Renal cortical epithelial cell (primary cell): ENCODE results near the gene ARFIP1. TPM values are rescaled to one million over a fixed set of nuclear protein-coding genes. Genes with fewer than 3 reads are reported as not detected.
"Not testable (repeated sequence)": the region's sequence is repeated elsewhere in the genome, so short reads cannot be mapped to it uniquely, and the experiment has no call there.

Experiments
- DNase-seq: peaks from one replicate; pipeline ENCODE4 v3.0.0-alpha.2; 2011; ENCODE audit warnings: low read depth
- total RNA-seq: library from RNA; depleted of rRNA; stranded (reverse); fragments of >200 nt; gene quantifications from 2 replicates; pipeline ENCODE4 v1.2.3, GENCODE V29; 2014

Gene ARFIP1
- total RNA-seq, 1 donor from 2014 or later: 51.9 TPM

DNA sequence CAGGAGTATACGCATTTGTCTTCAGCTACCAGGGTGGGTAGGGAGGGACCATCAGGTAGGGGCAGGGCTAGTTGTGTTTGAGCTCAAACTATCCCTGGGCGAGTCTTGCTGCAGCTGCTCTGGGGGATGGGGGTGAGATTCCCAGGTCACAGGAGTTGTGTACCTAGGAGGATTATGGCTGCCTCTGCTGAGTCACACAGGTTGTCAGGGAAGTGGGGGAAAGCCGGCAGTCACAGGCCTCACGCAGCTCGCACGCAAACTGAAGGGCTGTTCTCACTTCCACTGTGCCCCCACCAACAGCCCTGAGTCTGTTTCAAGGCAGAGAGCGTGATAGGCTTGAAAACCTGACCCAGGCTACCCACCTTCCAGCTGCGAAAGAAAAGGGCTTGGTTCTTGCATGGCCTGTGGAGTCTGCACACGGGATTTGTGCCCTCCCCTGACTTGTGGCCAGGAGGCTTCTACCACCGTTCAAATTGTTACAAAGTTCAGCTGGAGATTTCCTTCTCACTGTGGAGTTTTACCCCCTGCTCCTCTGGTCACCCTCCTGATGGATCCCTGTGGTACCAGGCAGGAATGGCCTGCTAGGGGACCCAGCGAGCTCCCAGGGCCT lies 63.8 kb downstream of the ARFIP1 start:
- DNase-seq: peak; percentile 15

DNA sequence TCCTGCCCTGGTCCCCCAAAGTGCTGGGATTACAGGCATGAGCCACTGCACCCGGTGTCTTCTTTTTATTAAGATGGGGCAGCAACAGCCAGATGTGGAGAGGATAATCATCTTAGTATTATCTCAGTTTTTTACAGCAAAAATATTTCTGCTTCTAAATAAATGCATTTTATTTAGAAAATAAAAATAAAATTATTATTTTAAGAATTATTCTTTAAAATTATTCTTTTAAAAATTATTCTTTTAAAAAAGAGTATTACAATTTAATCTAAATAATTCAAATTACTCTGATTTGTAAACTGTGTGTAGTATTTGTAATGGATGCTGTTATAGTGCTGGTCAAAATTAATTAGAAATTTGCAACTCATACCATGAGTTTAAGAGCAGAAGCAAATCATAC lies 67.6 kb downstream of the ARFIP1 start:
- DNase-seq: no peak

DNA sequence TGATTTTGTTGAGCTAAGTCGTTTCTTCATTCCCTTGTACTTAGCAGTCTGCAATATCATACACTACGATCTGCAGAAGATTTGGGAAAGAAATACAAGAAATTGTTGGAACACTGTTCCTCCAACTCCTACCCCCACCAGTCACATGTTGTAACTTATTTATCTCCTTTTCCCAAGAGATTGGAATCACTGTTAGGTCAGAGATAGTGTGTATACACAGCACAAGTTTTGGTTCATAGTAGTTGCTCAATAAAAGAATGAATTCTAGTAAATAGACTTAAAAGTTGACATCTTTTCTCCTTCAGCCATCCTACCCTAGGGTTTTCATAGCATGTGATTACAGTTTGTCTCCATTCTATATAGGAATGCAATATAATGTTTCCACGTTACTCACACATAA lies 68.8 kb downstream of the ARFIP1 start:
- no peak for DNase-seq

DNA sequence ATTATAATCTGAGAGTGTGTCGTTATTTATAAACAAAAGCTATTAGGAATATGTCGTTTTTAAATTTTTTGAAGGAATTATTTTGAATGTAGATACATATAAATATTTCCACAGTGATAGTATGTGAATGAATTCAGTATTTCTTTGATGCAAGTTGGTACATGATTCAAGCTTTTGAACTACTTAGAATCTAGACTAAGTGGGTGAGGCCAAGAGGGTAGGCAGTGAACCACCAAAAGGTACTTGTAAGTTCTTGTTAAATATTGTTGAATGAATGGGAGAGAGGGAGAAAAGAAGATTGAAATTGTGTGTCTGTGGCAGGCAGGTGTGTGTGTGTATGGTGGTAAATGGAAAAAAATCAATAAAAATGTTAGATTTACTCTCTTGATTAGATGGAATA lies 69.6 kb downstream of the ARFIP1 start:
- peak; percentile 22 for DNase-seq

DNA sequence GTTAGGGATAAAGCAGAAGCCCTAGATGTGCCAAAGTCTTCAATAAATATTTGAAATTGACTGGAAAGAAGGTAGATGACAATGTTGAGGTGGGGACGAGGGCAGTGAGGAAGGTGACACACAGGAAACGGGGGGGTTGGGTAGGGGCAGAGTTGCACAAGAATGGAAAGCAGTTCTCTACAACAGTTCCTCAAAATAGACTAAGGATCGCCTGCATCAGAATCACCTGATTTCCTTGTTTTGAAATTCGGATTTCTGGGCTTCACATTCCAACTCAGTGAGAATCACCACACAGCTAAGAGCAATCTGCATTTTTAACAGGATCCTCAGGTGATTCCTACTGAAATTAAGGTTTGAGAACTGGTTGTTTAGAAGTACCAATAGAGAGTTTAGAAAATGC lies 70.6 kb downstream of the ARFIP1 start:
- DNase-seq: peak; percentile 94

DNA sequence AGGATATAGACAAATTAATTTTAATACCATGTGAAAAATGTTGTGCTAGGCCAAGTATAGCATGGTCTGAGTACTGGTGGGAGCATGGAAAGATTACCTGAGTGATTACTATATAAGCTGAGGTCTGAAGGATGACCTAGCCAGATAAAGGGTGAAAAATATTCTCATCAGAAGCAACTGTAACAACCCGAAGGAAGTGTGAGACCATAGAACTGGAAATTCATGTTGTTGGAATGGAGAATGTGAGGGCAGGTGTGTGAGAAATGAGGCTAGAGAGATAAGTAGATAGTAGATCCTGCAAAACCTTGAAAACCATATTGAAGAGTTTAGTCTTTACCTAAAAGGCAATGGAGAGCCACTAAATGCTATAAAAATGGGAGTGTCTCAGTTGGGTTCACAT lies 71.5 kb downstream of the ARFIP1 start:
- DNase-seq: no peak

DNA sequence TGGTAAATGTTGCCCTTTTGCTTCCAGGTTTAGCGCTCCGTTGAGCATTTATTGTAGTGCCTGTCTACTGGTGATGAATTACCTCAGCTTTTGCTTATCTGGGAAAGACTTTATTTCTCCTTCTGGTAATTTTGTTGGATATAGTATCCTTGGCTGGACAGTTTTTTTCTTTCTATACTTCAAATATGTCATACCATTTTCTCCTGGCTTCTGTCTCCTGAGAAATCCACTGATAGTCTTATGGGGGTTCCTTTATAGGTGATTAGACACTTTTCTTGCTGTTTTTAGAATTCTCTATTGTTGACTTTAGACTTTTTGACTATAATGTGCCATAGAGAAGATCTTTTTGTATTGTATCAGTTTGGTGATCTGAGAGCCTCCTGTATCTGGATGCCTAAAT lies 73.5 kb downstream of the ARFIP1 start:
- DNase-seq: no peak

DNA sequence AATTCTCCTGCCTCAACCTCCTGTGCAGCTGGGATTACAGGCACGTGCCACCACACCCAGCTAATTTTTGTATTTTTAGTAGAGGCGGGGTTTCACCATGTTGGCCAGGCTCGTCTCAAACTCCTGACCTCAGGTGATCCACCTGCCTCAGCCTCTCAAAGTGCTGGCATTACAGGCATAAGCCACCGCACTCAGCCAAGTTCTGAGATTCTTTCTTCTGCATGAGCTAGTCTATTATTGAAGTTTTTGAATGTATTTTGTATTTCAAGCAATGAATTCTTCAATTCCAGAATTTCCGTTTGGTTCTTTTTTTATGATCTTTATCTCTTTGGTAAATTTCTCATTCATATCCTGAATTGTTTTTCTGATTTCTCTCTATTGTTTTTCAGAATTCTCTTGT lies 74.3 kb downstream of the ARFIP1 start:
- DNase-seq: not testable (repeated sequence)

DNA sequence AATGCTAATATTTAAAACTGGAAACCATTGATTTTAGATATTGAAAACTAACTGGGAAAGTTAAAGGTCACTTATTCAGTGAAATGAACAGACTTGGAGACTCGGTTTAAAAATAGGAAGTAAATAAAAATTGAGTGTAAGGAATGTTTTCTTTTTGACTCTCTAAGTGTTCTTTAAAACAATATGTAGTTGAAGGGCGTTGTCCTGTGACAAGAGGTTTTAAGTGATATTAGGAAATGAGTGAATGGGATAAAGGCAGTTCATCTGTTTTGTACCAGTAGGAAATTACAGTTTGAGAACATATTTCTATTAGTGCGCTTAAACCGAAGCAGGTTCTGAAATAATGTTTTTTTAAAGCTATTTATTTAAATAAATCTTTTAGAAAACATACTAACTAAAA lies 77.2 kb downstream of the ARFIP1 start:
- peak; percentile 4 for DNase-seq

DNA sequence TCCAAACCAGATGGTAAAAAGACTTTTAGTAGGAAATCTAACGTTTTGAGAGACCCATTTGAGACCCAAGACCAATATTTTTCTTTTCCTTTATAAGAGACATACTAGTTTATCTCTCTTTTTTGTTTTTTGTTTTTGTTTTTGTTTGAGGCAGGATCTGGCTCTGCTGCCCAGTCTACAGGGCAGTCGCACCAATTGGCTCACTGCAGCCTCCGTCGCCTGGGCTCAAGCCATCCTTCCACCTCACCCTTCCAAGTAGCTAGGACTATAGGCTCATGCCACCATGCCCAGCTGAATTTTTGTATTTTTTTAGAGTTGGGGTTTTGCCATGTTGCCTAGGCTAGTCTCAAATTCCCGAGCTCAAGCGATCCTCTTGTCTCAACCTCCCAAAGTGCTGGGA lies 79.2 kb downstream of the ARFIP1 start:
- DNase-seq: no peak

DNA sequence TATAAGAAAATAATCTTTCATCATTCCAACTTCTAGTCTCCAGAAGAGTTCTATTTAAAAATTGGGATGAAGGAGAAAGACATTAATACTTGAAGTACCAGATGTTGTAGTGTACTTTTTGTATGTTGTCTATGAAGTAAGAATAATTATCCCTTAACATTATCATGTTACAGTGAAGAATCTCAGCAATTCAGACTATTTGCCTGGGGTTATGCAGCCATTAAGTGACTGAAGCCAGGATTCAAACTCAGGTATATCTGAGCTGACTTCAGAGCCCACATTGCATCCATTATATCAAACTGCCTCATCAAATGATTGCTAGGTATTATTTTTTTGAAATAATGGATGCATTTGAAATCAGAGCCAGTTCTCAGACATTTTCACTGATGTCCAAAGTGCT lies 80.3 kb downstream of the ARFIP1 start:
- DNase-seq: peak; percentile 68

DNA sequence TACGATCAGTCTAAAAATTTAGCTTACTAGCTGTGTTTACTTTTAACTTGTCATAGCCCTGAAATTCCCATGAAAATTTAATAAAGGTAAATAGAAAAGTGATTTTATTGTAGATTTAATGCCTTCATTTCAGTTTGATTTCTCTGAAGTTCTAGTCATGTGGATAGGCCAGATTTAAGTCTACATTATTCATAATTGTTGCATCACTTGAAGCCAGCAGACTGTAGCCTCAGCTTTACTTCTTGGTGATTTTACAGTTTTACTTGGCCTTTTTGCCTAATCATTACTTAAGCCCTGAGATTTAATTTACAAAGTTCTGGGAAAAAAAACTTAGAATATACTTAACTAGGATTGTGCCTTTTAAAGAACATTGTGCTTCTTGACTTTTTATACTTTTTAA lies 82.9 kb downstream of the ARFIP1 start:
- DNase-seq: peak; percentile 41

DNA sequence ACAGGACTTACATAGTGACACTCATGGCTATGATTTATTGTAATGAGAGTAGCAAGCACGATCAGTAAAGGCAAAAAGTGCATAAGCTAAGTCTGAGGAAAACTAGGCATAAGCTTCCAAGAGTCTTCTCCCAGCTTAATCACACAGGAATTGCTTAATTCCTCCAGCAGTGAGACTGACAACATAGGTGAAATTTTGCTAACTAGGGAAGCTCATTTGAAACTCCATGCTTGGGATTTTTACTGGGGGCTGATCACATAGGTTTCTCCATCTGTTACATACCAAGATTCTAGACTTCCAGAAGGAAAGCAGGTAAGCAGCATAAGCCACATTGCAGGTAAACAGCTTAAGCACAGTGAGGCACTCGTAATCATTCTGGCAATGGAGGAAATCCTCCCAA lies 84.6 kb downstream of the ARFIP1 start:
- no peak for DNase-seq

DNA sequence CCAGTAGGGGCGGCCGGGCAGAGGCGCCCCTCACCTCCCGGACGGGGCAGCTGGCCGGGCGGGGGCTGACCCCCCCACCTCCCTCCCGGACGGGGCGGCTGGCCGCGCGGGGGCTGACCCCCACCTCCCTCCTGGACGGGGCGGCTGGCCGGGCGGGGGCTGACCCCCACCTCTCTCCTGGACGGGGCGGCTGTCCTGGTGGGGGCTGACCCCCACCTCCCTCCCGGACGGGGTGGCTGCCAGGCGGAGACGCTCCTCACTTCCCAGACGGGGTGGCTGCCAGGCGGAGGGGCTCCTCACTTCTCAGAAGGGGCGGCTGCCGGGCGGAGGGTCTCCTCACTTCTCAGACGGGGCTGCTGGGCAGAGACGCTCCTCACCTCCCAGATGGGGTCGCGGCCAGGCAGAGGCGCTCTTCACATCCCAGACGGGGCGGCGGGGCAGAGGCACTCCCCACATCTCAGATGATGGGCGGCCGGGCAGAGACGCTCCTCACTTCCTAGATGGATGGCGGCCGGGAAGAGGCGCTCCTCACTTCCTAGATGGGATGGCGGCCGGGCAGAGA lies 86.8 kb downstream of the ARFIP1 start:
- not testable (repeated sequence) for DNase-seq

DNA sequence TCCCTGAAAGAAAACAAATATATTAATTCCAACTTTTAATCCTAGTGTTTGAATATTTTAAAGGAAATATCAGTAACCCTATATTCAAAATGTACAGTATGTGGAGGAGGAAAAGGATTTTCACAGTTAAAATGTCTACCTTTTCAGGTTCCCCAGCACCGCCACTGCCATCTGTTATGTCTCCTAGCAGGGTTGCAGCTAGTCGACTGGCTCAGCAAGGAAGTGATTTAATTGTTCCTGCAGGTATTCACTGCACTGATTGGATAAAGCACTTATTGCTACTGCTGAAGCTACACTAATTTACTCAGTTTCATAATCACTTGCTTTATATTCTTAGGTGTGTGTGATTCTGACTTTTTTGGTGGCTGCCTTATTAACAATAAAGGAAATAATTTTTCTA lies 90.9 kb downstream of the ARFIP1 start:
- DNase-seq: no peak

DNA sequence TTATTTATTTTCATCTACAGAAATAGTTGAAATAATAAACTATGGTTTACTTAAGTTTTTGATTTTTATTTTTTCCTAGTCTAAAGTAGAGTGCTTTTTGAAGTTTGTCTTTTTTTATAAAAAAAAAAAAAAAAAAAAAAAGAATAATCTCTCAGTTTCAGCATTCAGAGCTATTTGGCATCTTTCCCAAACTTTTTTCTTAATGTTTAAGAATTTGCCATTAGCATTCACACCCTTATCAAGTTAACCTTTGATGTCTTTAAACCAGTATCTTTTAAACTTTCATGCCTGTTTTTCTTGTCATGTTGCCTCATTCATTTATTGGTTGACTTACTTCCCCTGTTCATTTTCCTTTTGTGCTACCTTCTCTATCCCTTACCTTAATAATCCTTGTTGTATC lies 95.5 kb downstream of the ARFIP1 start:
- DNase-seq: no peak

DNA sequence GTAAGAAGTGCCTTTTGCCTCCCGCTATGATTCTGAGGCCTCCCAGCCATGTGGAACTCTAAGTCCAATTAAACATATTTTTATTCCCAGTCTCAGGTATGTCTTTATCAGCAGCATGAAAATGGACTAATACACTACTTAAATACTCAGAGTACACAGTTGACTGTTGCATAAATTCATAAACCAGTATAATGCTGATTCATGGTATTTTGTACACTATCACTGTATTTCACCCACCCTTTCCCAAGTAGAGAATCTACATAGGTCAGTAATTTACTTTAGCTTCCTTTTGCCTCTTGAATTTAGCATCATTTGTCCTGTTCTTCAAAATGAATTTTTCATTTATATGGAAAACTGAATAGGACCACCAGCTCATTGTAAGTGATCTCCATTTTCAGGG lies 98.1 kb downstream of the ARFIP1 start:
- DNase-seq: no peak

DNA sequence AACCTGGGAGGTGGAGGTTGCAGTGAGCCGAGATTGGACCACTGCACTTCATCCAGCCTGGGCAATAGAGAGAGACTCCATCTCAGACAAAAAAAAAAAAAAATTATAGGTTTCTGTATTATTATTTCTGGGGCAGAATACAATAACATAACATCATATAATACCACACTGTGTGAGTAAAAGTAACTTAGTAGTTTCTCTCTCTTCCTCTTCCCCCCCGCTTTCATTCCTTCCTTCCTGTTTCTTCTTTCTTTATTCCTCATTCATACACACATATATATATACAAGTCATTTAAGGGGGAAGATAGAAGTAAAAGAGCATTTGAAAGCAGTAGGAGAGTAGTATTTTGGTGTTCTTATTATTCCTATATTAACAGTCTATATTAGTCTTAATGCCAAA lies 100.5 kb downstream of the ARFIP1 start:
- no peak for DNase-seq

DNA sequence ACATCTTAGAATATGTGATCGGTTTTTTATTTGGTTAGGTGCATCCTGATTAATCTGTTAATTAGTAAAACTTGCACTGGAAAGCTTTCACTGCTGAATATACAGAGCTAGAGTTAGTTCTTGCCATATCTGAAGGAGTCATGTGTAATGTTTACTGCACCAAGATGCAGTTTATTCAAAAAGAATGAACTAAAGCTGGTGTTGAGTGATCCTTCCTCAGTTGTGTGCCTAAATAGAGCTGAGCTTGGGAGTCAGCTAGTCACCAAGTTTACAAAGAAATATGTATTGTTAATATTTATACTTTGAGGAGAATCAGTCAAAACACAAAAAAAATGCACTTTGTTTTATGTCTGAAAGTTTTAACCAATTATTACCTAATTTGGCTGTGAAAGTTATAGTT lies 102.2 kb downstream of the ARFIP1 start:
- no peak for DNase-seq

DNA sequence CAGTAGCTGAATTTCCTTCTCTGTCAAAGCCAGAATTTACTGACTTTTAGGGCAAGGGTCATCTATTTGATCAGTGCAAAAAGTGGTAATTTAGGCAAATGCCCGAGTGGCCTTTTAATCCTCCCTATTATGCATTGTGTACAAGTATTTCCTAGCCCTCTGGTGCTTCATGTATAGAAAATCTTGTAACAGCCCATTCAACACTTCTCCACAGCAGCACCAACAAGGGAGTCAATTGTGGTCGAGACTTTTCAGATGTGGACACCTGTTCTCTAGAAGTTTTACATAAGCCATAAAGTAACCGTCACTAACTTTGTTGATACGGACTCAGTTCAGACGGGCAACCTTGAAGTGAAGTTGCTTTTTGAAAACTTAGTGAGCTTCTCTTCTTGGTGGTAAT lies 105.4 kb downstream of the ARFIP1 start:
- no peak for DNase-seq

DNA sequence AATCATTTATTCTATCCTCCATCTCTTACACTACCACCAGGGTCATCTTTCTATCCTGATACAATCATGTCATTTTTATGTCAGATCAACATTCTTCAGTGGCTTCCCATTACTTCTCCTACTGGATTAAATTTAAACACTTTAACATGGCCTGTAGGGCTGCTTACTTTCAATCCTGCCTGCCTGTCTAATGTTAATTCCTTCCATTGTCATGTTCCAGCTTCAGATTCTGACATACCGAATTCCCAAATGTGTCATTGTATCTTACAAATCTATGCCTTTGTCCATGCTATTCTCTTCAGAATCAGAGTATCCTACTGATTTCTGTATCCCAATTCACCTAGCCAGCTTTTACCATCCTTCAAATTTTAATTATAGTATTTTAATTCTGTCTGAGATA lies 106.4 kb downstream of the ARFIP1 start:
- DNase-seq: no peak

DNA sequence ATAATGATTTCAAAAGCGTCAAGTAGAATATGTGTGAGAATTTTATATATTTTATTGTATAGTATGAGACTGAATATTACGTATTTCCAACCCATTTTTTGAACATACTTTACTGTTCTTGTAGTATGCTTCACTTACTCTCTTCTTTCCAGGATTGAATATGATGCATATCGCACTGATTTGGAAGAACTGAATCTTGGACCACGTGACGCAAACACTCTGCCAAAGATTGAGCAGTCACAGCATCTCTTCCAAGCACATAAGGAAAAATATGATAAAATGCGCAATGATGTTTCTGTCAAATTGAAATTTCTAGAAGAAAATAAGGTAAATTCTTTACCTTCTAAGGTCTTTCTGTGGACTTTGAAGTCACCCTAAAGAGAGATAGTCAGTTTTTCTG lies 108.2 kb downstream of the ARFIP1 start:
- no peak for DNase-seq

DNA sequence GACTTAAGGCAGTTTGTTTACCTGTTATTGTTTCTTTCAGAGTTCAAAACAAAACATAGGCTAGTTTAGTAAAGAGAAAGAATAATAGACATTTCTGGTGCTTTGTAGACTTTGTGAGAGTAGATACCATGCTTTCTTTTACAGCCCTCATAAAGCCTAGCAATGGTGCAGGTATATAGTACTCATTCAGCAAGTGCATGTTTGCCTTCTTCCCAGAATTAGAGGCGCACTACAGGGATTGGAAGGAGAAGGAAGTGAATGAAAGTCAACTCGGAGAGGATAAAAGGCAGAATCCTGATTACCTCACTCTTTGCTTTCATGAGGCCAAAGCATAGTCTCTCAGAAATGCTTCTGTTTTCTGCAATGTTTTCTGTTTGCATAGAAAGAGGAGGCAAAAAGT lies 113.2 kb downstream of the ARFIP1 start:
- no peak for DNase-seq

DNA sequence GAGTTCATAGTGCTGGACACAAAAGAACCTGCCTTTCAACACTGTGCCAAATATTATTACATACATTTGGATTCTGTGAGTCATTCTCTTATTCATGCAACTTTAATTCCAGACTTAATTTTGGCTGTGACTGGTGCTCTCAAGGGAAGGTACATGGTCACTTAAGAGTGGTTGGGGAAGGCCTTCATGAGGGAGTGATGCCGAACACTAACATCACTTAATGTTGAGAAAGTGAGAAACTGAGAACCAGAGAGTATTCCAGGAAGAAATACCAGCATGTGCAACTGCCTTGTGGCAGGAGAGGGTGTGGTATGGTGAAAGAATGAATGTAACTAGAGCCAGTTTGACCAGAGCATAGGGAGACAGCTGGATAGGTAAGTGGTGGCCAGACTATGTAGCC lies 114.9 kb downstream of the ARFIP1 start:
- peak; percentile 24 for DNase-seq
